Ascending aorta (tissue), 2 donors: ENCODE results near the gene SERTM1. TPM values are rescaled to one million over a fixed set of nuclear protein-coding genes. Genes with fewer than 3 reads are reported as not detected.

ENCODE experiments used
- DNase-seq, 2 donors: peaks; one replicate each; pipeline ENCODE4 v3.0.0-alpha.2; 2019; ENCODE audit warnings: low spot score in 2 of 2
- H3K27ac ChIP-seq, 2 donors: fragments of 200-600 bp; sonication (generic); one replicate each; pipeline ENCODE4 v1.5.1; 2016 to 2017; ENCODE audit warnings: mild to moderate bottlenecking in 1 of 2
- H3K27me3 ChIP-seq: fragments of 200-600 bp; sonication (generic); one replicate; pipeline ENCODE4 v1.5.1; 2017
- H3K36me3 ChIP-seq, 2 donors: fragments of 200-600 bp; sonication (generic); one replicate each; pipeline ENCODE4 v1.5.1; 2016
- H3K4me1 ChIP-seq, 2 donors: fragments of 200-600 bp; sonication (generic); one replicate each; pipeline ENCODE4 v1.5.1; 2016 to 2017; ENCODE audit warnings: mild to moderate bottlenecking in 1 of 2
- H3K4me3 ChIP-seq, 2 donors: fragments of 200-600 bp; sonication (generic); one replicate each; pipeline ENCODE4 v1.5.1; 2016 to 2017; ENCODE audit warnings: mild to moderate bottlenecking in 1 of 2
- H3K9me3 ChIP-seq, 2 donors: fragments of 200-600 bp; sonication (generic); one replicate each; pipeline ENCODE4 v1.5.1; 2016
- intact Hi-C: fragments of 100-400 bp; cut with DNase I; formaldehyde crosslinking; loops from one replicate; pipeline ENCODE4 v1.15.1; 2023
- total RNA-seq: library from RNA; depleted of rRNA; stranded (reverse); fragments of >200 nt; gene quantifications from one replicate; pipeline ENCODE4 v1.1.0, GENCODE V29; 2016
- TF ChIP-seq, protein P1 (sequence below), 3 experiments: fragments of 200-600 bp in 2 of 3; fragments of 450-650 bp in 1 of 3; sonication (generic) in 2 of 3; IDR thresholded peaks; one replicate each; pipeline ENCODE4 v1.5.1; 2016 to 2019; ENCODE audit warnings: antibody characterized with exemption in 3 of 3, mild to moderate bottlenecking in 1 of 3, moderate library complexity in 1 of 3

Gene SERTM1
- not detected for total RNA-seq

DNA sequence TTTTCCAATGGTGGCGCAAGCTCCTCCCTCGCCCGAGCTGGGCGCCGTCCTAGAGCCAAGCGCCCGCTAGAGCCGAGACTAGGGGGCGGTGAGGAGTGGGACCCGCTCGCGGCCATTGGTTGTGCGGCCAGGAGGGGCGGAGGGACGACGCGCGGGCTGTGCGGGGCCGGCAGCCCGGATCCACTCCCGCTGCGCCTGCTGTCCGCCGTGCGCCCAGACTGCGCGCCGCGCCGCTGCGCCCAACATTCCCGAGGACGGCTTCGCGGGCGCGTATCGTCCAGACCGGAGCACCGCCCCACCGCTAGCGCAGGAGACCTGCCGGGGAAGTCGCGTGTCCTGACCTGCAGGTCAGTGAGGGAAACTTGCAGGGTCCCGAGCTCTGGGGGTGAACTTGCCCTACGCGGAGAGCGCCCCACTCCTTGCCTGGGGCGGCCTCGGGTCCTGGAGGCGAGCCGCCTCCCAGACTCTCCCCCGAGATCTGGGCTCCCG is at the start of gene SERTM1:
Gene SERTM1, plus strand, starts transcription at position 183 of the 489 bp plus-strand sequence. CDS start 21,059 bp downstream, outside the sequence.
- no peaks in the 10 kb centered on the region for H3K4me1 ChIP-seq
- peak within 1 kb of the TSS; percentile 18 to 36 for H3K4me3 ChIP-seq
- no peak for DNase-seq
- H3K27ac ChIP-seq = no peak within 1 kb of the TSS
- no peaks in the 10 kb centered on the region for H3K9me3 ChIP-seq
- H3K27me3 ChIP-seq = no peaks in the 10 kb centered on the region
- intact Hi-C loops = no loop called here
- TF ChIP-seq, protein P1, sequence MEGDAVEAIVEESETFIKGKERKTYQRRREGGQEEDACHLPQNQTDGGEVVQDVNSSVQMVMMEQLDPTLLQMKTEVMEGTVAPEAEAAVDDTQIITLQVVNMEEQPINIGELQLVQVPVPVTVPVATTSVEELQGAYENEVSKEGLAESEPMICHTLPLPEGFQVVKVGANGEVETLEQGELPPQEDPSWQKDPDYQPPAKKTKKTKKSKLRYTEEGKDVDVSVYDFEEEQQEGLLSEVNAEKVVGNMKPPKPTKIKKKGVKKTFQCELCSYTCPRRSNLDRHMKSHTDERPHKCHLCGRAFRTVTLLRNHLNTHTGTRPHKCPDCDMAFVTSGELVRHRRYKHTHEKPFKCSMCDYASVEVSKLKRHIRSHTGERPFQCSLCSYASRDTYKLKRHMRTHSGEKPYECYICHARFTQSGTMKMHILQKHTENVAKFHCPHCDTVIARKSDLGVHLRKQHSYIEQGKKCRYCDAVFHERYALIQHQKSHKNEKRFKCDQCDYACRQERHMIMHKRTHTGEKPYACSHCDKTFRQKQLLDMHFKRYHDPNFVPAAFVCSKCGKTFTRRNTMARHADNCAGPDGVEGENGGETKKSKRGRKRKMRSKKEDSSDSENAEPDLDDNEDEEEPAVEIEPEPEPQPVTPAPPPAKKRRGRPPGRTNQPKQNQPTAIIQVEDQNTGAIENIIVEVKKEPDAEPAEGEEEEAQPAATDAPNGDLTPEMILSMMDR (IDR thresholded peaks at IDR 0.05) = no peak
- H3K36me3 ChIP-seq = no peaks in the 10 kb centered on the region

GRCh38 chr13:36628377-36629056 is 45.3 kb upstream of the SERTM1 start:
- H3K4me1 ChIP-seq = no peaks in the 10 kb centered on the region
- H3K27me3 ChIP-seq = no peaks in the 10 kb centered on the region
- TF ChIP-seq, protein P1 (IDR thresholded peaks at IDR 0.05) = no peak
- intact Hi-C loops = no loop called here
- no peak overlapping the region for H3K4me3 ChIP-seq
- DNase-seq = no peak
- H3K27ac ChIP-seq = no peak overlapping the region
- no peaks in the 10 kb centered on the region for H3K9me3 ChIP-seq
- H3K36me3 ChIP-seq = no peaks in the 10 kb centered on the region

DNA sequence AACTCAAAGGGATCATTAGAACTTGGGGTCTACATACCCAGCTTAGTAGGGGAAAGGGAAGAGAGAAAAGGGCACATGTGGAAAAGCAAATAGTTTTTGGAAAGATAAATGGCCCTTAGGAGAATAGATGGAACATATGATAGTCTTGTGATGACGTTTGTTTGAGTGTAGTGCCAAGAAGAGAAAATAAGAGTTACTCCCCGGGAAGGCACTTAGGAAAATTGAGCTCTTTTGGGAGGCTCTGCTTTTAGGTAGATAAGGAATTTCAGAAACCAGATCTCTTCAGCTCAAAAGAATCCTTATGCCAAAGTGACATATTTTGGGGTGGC is 44.8 kb upstream of the SERTM1 start:
- Histone ChIP-seq H3K36me3 (no peaks in the 10 kb centered on the region), H3K4me3 (no peak overlapping the region), H3K4me1 (no peaks in the 10 kb centered on the region), H3K27ac (no peak overlapping the region), H3K27me3 (no peaks in the 10 kb centered on the region), H3K9me3 (no peaks in the 10 kb centered on the region)
- TF ChIP-seq, protein P1 (IDR thresholded peaks at IDR 0.05) = no peak
- DNase-seq = no peak
- intact Hi-C loops = no loop called here

DNA sequence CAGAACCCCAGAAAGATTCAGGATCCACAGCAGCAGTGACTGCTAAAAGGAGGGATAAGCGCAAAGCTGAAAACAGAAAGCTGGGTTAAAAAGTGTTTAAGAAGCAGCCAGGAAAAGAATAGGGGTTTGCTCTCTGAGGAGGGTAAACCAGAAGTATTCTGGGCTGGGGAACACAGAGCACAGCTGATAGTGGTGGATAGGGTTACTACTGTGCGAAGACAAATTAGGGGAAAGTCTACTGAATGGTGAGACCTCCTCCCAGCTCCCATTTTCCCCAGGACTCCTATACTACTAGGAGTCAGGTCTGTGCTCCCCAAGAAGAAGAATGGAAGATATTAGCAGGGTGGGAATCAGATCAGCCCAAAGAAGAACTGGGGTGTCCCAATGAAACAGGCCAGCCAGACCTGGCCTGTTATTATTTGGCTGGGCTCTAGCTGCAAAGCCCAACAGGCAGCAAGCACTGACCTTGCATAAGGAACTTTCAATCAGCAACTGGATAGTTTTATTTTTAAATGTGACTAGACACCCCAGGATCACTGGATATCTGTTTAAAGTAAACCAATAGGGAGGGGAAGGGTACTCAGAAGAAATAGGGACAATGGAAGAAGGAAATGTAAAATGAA is 43.5 kb upstream of the SERTM1 start:
- Histone ChIP-seq H3K9me3 (no peaks in the 10 kb centered on the region), H3K4me3 (no peak overlapping the region), H3K27ac (no peak overlapping the region), H3K4me1 (no peaks in the 10 kb centered on the region), H3K36me3 (no peaks in the 10 kb centered on the region), H3K27me3 (no peaks in the 10 kb centered on the region)
- TF ChIP-seq, protein P1 (IDR thresholded peaks at IDR 0.05) = no peak
- no peak for DNase-seq
- intact Hi-C loops = no loop called here

- intact Hi-C loops = no loop called here
- Histone ChIP-seq H3K4me1 (no peaks in the 10 kb centered on the region), H3K36me3 (no peaks in the 10 kb centered on the region), H3K4me3 (no peak overlapping the region), H3K27me3 (no peaks in the 10 kb centered on the region), H3K27ac (no peak overlapping the region), H3K9me3 (no peaks in the 10 kb centered on the region)
- DNase-seq = no peak
- TF ChIP-seq, protein P1 (IDR thresholded peaks at IDR 0.05) = no peak
Observed at GRCh38 chr13:36639610-36640009, 34.2 kb upstream of the SERTM1 start.
